Right lobe of liver (tissue), 4 donors: ENCODE data around the gene SLC16A9.

Experiments
- POLR2A ChIP-seq: fragments of 450-650 bp; IDR thresholded peaks from one replicate; pipeline ENCODE4 v1.6.1; 2017; ENCODE audit warnings: antibody characterized with exemption, mild to moderate bottlenecking
- TF ChIP-seq, protein P1 (sequence below), 4 donors: fragments of 200-600 bp in 3 of 4; fragments of 450-650 bp in 1 of 4; IDR thresholded peaks; one replicate each; pipeline versions ENCODE4 v1.5.1 to v1.8.0; 2016 to 2022; ENCODE audit warnings: antibody characterized with exemption in 4 of 4, mild to moderate bottlenecking in 2 of 4
- donor health status: DM: no; HTN: no; CAD: no.
- donor health status: DM: no; HTN: no; CAD: no.
- donor health status: DM: no; HTN: yes; CAD: no.

DNA sequence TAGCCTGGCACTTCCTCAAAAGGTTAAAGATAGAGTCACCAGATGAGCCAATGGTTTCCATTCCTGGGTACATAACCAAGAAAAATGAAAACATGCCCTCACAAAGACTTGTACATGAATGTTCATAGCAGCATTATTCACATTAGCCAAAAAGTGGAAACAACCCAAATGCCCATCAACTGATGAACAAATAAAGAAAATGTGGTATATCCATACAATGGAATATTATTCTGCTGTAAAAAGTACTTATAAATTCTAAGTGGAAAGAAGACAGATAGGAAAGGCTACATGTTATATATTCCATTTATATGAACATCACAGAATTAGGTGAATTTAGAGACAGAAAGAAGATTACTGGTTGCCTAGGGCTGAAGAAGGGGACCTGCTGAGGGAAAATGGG, 10.7 kb upstream of the SLC16A9 start:
- TF ChIP-seq, protein P1, sequence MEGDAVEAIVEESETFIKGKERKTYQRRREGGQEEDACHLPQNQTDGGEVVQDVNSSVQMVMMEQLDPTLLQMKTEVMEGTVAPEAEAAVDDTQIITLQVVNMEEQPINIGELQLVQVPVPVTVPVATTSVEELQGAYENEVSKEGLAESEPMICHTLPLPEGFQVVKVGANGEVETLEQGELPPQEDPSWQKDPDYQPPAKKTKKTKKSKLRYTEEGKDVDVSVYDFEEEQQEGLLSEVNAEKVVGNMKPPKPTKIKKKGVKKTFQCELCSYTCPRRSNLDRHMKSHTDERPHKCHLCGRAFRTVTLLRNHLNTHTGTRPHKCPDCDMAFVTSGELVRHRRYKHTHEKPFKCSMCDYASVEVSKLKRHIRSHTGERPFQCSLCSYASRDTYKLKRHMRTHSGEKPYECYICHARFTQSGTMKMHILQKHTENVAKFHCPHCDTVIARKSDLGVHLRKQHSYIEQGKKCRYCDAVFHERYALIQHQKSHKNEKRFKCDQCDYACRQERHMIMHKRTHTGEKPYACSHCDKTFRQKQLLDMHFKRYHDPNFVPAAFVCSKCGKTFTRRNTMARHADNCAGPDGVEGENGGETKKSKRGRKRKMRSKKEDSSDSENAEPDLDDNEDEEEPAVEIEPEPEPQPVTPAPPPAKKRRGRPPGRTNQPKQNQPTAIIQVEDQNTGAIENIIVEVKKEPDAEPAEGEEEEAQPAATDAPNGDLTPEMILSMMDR (IDR thresholded peaks at IDR 0.05): no peak
- no peak for TF ChIP-seq POLR2A
